Activated B cell treated with CpG ODN at 0.5 μM for 24 hours (primary cell): ENCODE data around the gene LZTR1. TPM values are rescaled to one million over a fixed set of nuclear protein-coding genes. Genes with fewer than 3 reads are reported as not detected.

Experiments
- ATAC-seq: fragments of 200-7000 bp; cut with Tn5 transposase; one replicate; pipeline ENCODE4 v1.10.0; 2021; ENCODE audit warnings: low read depth, mild to moderate bottlenecking, moderate library complexity
- CTCF ChIA-PET: fragments of 350-600 bp; sonication (Branson Sonifier 250); formaldehyde crosslinking; loops from one replicate; lab custom pipeline; 2021; ENCODE audit warnings: antibody characterized with exemption; lab: Charles Lee
- POLR2A ChIA-PET: fragments of 350-600 bp; sonication (Branson Sonifier 250); formaldehyde crosslinking; loops from one replicate; lab custom pipeline; 2021; ENCODE audit warnings: antibody characterized with exemption; lab: Charles Lee
- DNase-seq: peaks from one replicate; pipeline ENCODE4 v3.0.0; 2022
- H3K27ac Mint-ChIP-seq: one replicate; pipeline ENCODE4 v1.8.0; 2020; ENCODE audit warnings: mixed read lengths
- H3K27me3 Mint-ChIP-seq: one replicate; pipeline ENCODE4 v1.8.0; 2021; ENCODE audit warnings: mixed read lengths
- H3K36me3 Mint-ChIP-seq: one replicate; pipeline ENCODE4 v1.8.0; 2021; ENCODE audit warnings: low read depth, mixed read lengths
- H3K4me1 Mint-ChIP-seq: one replicate; pipeline ENCODE4 v1.8.0; 2021; ENCODE audit warnings: mixed read lengths
- H3K4me3 Mint-ChIP-seq: one replicate; pipeline ENCODE4 v1.8.0; 2020; ENCODE audit warnings: mild to moderate bottlenecking, mixed read lengths
- H3K9me3 Mint-ChIP-seq: one replicate; pipeline ENCODE4 v1.8.0; 2020; ENCODE audit warnings: mixed read lengths
- intact Hi-C: fragments of 100-400 bp; cut with micrococcal nuclease; formaldehyde crosslinking; loops from one replicate; pipeline ENCODE4 v1.15.1; 2024
- total RNA-seq: library from RNA; stranded (reverse); gene quantifications from 2 replicates; pipeline ENCODE4 v1.2.3, GENCODE V29; 2022
- TF ChIP-seq, protein P1 (sequence below): fragments of 200-600 bp; IDR thresholded peaks from one replicate; pipeline ENCODE4 v1.8.0; 2022; ENCODE audit warnings: antibody characterized with exemption, mild to moderate bottlenecking

LZTR1 gene
- total RNA-seq, 1 donor from 2014 or later: 89.3 TPM

DNA sequence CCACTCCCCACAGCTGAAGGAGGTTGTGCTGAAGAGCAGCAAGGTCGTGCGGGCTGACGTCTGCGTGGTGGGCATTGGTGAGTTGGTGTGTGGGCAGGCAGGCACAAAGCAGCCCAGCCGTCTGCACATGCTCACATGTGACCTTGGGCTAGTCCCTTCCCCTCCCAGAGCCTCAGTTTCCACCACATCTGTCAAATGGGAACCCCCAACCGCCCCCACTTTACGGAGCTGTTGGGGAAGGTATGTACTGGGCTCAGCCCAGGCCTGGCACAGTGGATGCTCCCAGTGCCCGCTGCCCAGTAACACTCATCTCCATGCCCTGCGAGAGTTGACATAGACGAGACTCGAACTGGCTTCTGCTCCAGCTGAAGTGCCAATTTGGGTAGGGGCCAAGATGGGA is 5.1 kb upstream of the LZTR1 start:
- POLR2A ChIA-PET: no interaction called here
- peaks cover 2% of the 10 kb centered on the region for H3K9me3 Mint-ChIP-seq
- ATAC-seq: no peak

DNA sequence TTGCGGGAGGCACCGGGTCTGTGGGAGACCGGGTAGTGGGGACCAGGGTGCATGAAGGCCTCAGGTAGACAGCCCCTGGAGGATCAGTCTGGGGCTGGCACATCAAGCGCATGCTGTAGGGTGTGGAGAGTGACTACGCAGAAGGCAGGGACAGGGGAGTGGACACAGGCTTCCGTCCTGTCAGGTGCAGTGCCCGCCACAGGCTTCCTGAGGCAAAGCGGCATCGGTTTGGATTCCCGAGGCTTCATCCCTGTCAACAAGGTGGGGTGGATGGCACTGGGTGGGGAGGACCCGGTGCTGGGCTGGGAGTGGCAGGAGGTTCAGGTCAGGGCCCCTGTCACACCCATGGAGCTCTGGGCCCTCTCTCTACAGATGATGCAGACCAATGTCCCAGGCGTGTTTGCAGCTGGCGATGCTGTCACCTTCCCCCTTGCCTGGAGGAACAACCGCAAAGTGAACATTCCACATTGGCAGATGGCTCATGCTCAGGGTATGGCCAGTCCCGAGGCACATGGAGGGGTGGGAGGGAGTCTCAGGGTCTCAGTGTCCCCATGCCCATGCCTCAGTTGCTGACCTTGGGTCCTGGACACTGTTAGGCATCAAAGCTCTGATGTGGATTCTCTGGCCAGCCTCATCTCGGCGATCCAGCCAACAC is 4.5 kb upstream of the LZTR1 start:
- intact Hi-C loops: no loop called here
- ChIA-PET CTCF (interaction anchor here (1.2 kb wide), 1 partner anchor 10 kb away, joined by 3 read pairs; the partner anchor contains the start of gene AIFM3), POLR2A (interaction anchor here (0.7 kb wide), 1 partner anchor 21 kb away, joined by 7 read pairs; no protein-coding TSS in a partner anchor)
- no peak overlapping the region for H3K4me3 Mint-ChIP-seq
- H3K36me3 Mint-ChIP-seq: peaks cover 1% of the 10 kb centered on the region
- peaks cover 2% of the 10 kb centered on the region for H3K9me3 Mint-ChIP-seq
- DNase-seq (no peak), ATAC-seq (no peak)
- peaks cover 26% of the 10 kb centered on the region for H3K4me1 Mint-ChIP-seq
- H3K27me3 Mint-ChIP-seq: no peaks in the 10 kb centered on the region
- TF ChIP-seq, protein P1, sequence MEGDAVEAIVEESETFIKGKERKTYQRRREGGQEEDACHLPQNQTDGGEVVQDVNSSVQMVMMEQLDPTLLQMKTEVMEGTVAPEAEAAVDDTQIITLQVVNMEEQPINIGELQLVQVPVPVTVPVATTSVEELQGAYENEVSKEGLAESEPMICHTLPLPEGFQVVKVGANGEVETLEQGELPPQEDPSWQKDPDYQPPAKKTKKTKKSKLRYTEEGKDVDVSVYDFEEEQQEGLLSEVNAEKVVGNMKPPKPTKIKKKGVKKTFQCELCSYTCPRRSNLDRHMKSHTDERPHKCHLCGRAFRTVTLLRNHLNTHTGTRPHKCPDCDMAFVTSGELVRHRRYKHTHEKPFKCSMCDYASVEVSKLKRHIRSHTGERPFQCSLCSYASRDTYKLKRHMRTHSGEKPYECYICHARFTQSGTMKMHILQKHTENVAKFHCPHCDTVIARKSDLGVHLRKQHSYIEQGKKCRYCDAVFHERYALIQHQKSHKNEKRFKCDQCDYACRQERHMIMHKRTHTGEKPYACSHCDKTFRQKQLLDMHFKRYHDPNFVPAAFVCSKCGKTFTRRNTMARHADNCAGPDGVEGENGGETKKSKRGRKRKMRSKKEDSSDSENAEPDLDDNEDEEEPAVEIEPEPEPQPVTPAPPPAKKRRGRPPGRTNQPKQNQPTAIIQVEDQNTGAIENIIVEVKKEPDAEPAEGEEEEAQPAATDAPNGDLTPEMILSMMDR: no peak
- H3K27ac Mint-ChIP-seq: no peak overlapping the region

More for the DNA sequence above, 5.1 kb upstream of the LZTR1 start:
- Mint-ChIP-seq H3K27me3 (no peaks in the 10 kb centered on the region), H3K36me3 (no peaks in the 10 kb centered on the region), H3K4me3 (no peak overlapping the region), H3K27ac (no peak overlapping the region), H3K4me1 (peaks cover 29% of the 10 kb centered on the region)
- TF ChIP-seq, protein P1: no peak
- CTCF ChIA-PET: interaction anchor here (1.2 kb wide), 1 partner anchor 10 kb away, joined by 3 read pairs; the partner anchor contains the start of gene AIFM3
- intact Hi-C loops: no loop called here
- no peak for DNase-seq

DNA sequence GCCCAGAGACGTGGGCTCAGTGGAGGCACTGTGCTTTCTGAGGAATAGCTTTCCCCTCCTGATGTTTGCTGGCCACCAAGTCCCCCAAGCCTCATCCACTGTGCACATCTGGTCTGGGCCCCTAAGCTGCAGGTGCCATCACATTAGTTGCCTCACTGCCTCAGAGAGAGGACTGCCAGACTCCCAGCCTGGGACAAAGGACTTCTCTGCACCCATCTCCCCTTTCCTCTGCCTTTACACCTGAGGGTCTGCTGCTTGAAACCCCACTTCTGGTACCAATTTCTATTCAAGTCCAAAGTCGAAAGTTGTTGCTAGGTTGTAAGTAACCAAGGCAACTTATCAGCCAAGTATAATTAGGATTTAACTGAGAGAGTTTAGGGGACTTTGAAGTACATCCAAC is 3.7 kb upstream of the LZTR1 start:
- ChIA-PET CTCF (interaction anchor here (1.2 kb wide), 1 partner anchor 11 kb away, joined by 3 read pairs; the partner anchor contains the start of gene AIFM3), POLR2A (no interaction called here)
- Mint-ChIP-seq H3K4me3 (no peak overlapping the region), H3K27me3 (no peaks in the 10 kb centered on the region), H3K27ac (no peak overlapping the region), H3K36me3 (peaks cover 2% of the 10 kb centered on the region), H3K4me1 (peaks cover 28% of the 10 kb centered on the region), H3K9me3 (peaks cover 2% of the 10 kb centered on the region)
- ATAC-seq (no peak), DNase-seq (no peak)
- intact Hi-C loops: no loop called here
- TF ChIP-seq, protein P1: no peak

DNA sequence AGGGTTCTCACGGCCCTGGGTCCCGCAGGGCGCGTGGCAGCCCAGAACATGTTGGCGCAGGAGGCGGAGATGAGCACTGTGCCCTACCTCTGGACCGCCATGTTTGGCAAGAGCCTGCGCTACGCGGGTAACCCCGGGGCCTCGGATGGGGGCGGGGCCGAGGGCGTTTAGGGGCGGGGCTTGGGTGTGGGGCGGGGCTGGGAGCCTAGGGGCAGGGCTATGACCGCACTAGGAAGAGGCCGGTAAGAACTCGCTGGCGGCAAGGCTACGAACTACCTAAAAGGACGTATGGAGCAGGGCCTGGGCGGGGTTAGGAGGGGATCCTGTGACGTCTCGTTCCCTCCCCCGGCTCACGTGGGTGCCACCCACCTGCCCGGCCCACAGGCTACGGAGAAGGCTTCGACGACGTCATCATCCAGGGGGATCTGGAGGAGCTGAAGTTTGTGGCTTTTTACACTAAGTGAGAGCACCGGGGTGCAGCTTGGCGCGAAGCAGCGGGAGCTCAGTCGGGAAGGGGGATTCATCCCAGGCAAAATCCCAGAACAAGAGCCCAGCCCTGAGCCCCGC is 2.8 kb upstream of the LZTR1 start:
- peaks cover 31% of the 10 kb centered on the region for H3K4me1 Mint-ChIP-seq
- H3K4me3 Mint-ChIP-seq: peak overlapping the region; percentile 72
- TF ChIP-seq, protein P1: no peak
- DNase-seq (peak; percentile 47), ATAC-seq (peak; percentile 73)
- POLR2A ChIA-PET: interaction anchor here (0.5 kb wide), 1 partner anchor 58 kb away, joined by 12 read pairs; no protein-coding TSS in a partner anchor
- H3K9me3 Mint-ChIP-seq: peaks cover 2% of the 10 kb centered on the region
- H3K27ac Mint-ChIP-seq: peak overlapping the region; percentile 68
- H3K27me3 Mint-ChIP-seq: no peaks in the 10 kb centered on the region
- intact Hi-C loops: no loop called here
- H3K36me3 Mint-ChIP-seq: peaks cover 8% of the 10 kb centered on the region
- CTCF ChIA-PET: no interaction called here

DNA sequence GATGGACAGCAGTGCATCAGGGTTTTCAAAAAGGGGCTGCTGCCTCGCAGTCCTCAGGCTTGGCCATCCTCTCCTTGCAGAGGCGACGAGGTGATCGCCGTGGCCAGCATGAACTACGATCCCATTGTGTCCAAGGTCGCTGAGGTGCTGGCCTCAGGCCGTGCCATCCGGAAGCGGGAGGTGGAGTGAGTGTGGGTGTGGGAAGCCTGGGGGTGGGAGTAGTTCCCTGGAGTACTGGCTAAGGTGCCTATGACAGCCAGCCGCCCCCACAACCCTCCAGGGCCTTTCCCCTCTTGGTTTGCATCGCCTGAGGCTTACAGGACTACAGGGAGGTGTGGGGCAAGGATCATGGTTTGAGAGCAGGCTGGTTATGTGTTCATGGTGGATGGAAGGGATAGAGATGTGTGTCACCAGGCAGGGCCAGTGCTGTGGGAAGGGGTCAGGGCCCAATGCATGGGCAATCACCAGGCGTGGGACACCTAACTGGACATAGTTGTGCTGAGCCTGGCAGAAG is 2.1 kb upstream of the LZTR1 start:
- DNase-seq (no peak), ATAC-seq (no peak)
- no peak overlapping the region for H3K27ac Mint-ChIP-seq
- intact Hi-C loops: no loop called here
- H3K36me3 Mint-ChIP-seq: peaks cover 8% of the 10 kb centered on the region
- ChIA-PET POLR2A (interaction anchor here (3.1 kb wide), 1 partner anchor 22 kb away, joined by 90 read pairs; the partner anchor contains the start of gene THAP7), CTCF (no interaction called here)
- no peaks in the 10 kb centered on the region for H3K27me3 Mint-ChIP-seq
- peaks cover 31% of the 10 kb centered on the region for H3K4me1 Mint-ChIP-seq
- peak overlapping the region; percentile 9 for H3K4me3 Mint-ChIP-seq
- TF ChIP-seq, protein P1: no peak
- H3K9me3 Mint-ChIP-seq: peaks cover 2% of the 10 kb centered on the region
